GM12878 (cell line): ENCODE results near the gene HS3ST5.

ENCODE experiments used
- EZH2 ChIP-seq: IDR thresholded peaks from 2 replicates; pipeline ENCODE4 v1.6.1; 2012; ENCODE audit warnings: low read depth, mild to moderate bottlenecking, control low read depth, inconsistent platforms, low read length, borderline replicate concordance; ENCODE audit not compliant: control insufficient read depth
- HDAC6 ChIP-seq: fragments of 200-600 bp; sonication (generic); IDR thresholded peaks from one replicate; pipeline ENCODE4 v1.8.0; 2017; ENCODE audit warnings: antibody characterized with exemption; ENCODE audit not compliant: unreplicated experiment
- IRF4 ChIP-seq: IDR thresholded peaks from 2 replicates; pipeline ENCODE4 v1.6.1; 2011; ENCODE audit warnings: low read depth, low read length
- NFYB ChIP-seq: IDR thresholded peaks from 2 replicates; pipeline ENCODE4 v1.6.1; 2011; ENCODE audit warnings: low read depth, mild to moderate bottlenecking, low read length, improper control_type of control experiment, moderate library complexity; ENCODE audit not compliant: insufficient read depth
- POLR2A ChIP-seq: IDR thresholded peaks from 2 replicates; pipeline ENCODE4 v1.6.1; 2011; ENCODE audit warnings: low read depth, mild to moderate bottlenecking, low read length
- RAD21 ChIP-seq: IDR thresholded peaks from 2 replicates; pipeline ENCODE4 v1.6.1; 2011; ENCODE audit warnings: mild to moderate bottlenecking, low read depth, low read length, moderate library complexity; ENCODE audit not compliant: insufficient read depth
- SUZ12 ChIP-seq: fragments of 200-600 bp; sonication (generic); IDR thresholded peaks from one replicate; pipeline ENCODE4 v1.6.1; 2018; ENCODE audit warnings: antibody characterized with exemption, mild to moderate bottlenecking; ENCODE audit not compliant: unreplicated experiment
- TBL1XR1 ChIP-seq: IDR thresholded peaks from 2 replicates; pipeline ENCODE4 v1.6.1; 2012; ENCODE audit warnings: low read depth, low read length, improper control_type of control experiment
- YY1 ChIP-seq: IDR thresholded peaks from 2 replicates; pipeline ENCODE4 v1.6.1; 2011; ENCODE audit warnings: low read depth, mild to moderate bottlenecking, low read length
- TF ChIP-seq, protein P1 (sequence below): IDR thresholded peaks from 2 replicates; pipeline ENCODE4 v1.6.1; 2011; ENCODE audit warnings: low read depth, low read length, improper control_type of control experiment, borderline replicate concordance
- TF ChIP-seq, protein P2 (sequence below): fragments of 450-650 bp; IDR thresholded peaks from 2 replicates; pipeline ENCODE4 v1.6.1; 2017; ENCODE audit warnings: antibody characterized with exemption, mild to moderate bottlenecking, moderate library complexity
- TF ChIP-seq, protein P3 (sequence below), 3 experiments: IDR thresholded peaks in 2 of 3; conservative IDR thresholded peaks in 1 of 3; 2 replicates each; pipeline ENCODE4 v1.5.1; 2011; ENCODE audit warnings: low read depth in 3 of 3, low read length in 3 of 3, mild to moderate bottlenecking in 3 of 3, control low read depth in 2 of 3, moderate library complexity in 2 of 3, inconsistent platforms in 1 of 3, mixed read lengths in 1 of 3; ENCODE audit not compliant: control insufficient read depth in 2 of 3, insufficient read depth in 1 of 3; ENCODE audit errors: extremely low read depth in 1 of 3
- TF ChIP-seq, protein P4 (sequence below): IDR thresholded peaks from 2 replicates; pipeline ENCODE4 v1.6.1; 2012; ENCODE audit warnings: mild to moderate bottlenecking, low read depth, low read length
- TF ChIP-seq, protein P5 (sequence below): fragments of 450-650 bp; IDR thresholded peaks from 2 replicates; pipeline ENCODE4 v1.6.1; 2017; ENCODE audit warnings: low read depth, mild to moderate bottlenecking, moderate library complexity

DNA sequence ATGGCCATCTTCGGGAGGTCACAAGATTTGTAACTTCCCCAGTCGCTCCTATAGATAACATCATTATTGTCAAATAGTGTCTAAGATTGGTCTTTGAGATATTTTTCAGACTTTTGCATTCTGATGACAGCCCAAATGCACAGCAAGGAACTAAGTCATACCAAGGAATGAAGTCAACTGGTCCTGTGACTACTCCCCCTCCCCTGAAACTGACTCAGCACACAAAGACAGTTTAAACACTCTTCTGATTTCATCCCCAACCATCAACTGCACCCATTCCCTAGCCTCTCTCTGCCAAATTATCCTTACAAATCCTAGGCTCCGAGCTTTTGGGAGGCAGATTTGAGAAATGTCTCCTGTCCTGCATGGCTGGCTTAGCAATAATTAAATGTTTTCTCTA is 139.4 kb downstream of the HS3ST5 start:
- no peak for TF ChIP-seq POLR2A
- no peak for TF ChIP-seq HDAC6
- TF ChIP-seq YY1, result no peak
- no peak for TF ChIP-seq NFYB
- TF ChIP-seq, protein P1, sequence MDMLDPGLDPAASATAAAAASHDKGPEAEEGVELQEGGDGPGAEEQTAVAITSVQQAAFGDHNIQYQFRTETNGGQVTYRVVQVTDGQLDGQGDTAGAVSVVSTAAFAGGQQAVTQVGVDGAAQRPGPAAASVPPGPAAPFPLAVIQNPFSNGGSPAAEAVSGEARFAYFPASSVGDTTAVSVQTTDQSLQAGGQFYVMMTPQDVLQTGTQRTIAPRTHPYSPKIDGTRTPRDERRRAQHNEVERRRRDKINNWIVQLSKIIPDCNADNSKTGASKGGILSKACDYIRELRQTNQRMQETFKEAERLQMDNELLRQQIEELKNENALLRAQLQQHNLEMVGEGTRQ, result no peak
- TF ChIP-seq, protein P2, sequence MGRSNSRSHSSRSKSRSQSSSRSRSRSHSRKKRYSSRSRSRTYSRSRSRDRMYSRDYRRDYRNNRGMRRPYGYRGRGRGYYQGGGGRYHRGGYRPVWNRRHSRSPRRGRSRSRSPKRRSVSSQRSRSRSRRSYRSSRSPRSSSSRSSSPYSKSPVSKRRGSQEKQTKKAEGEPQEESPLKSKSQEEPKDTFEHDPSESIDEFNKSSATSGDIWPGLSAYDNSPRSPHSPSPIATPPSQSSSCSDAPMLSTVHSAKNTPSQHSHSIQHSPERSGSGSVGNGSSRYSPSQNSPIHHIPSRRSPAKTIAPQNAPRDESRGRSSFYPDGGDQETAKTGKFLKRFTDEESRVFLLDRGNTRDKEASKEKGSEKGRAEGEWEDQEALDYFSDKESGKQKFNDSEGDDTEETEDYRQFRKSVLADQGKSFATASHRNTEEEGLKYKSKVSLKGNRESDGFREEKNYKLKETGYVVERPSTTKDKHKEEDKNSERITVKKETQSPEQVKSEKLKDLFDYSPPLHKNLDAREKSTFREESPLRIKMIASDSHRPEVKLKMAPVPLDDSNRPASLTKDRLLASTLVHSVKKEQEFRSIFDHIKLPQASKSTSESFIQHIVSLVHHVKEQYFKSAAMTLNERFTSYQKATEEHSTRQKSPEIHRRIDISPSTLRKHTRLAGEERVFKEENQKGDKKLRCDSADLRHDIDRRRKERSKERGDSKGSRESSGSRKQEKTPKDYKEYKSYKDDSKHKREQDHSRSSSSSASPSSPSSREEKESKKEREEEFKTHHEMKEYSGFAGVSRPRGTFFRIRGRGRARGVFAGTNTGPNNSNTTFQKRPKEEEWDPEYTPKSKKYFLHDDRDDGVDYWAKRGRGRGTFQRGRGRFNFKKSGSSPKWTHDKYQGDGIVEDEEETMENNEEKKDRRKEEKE, result no peak
- no peak for TF ChIP-seq SUZ12
- TF ChIP-seq RAD21, result no peak
- TF ChIP-seq, protein P3, sequence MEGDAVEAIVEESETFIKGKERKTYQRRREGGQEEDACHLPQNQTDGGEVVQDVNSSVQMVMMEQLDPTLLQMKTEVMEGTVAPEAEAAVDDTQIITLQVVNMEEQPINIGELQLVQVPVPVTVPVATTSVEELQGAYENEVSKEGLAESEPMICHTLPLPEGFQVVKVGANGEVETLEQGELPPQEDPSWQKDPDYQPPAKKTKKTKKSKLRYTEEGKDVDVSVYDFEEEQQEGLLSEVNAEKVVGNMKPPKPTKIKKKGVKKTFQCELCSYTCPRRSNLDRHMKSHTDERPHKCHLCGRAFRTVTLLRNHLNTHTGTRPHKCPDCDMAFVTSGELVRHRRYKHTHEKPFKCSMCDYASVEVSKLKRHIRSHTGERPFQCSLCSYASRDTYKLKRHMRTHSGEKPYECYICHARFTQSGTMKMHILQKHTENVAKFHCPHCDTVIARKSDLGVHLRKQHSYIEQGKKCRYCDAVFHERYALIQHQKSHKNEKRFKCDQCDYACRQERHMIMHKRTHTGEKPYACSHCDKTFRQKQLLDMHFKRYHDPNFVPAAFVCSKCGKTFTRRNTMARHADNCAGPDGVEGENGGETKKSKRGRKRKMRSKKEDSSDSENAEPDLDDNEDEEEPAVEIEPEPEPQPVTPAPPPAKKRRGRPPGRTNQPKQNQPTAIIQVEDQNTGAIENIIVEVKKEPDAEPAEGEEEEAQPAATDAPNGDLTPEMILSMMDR (IDR thresholded peaks at IDR 0.05 in 2 of 3, conservative IDR thresholded peaks at IDR 0.05 in 1 of 3; ENCODE audit: control insufficient read depth in 2 of 3, extremely low read depth in 1 of 3, insufficient read depth in 1 of 3, low read depth in 3 of 3, low read length in 3 of 3), result no peak
- no peak for TF ChIP-seq EZH2
- TF ChIP-seq TBL1XR1, result no peak
- TF ChIP-seq, protein P4, sequence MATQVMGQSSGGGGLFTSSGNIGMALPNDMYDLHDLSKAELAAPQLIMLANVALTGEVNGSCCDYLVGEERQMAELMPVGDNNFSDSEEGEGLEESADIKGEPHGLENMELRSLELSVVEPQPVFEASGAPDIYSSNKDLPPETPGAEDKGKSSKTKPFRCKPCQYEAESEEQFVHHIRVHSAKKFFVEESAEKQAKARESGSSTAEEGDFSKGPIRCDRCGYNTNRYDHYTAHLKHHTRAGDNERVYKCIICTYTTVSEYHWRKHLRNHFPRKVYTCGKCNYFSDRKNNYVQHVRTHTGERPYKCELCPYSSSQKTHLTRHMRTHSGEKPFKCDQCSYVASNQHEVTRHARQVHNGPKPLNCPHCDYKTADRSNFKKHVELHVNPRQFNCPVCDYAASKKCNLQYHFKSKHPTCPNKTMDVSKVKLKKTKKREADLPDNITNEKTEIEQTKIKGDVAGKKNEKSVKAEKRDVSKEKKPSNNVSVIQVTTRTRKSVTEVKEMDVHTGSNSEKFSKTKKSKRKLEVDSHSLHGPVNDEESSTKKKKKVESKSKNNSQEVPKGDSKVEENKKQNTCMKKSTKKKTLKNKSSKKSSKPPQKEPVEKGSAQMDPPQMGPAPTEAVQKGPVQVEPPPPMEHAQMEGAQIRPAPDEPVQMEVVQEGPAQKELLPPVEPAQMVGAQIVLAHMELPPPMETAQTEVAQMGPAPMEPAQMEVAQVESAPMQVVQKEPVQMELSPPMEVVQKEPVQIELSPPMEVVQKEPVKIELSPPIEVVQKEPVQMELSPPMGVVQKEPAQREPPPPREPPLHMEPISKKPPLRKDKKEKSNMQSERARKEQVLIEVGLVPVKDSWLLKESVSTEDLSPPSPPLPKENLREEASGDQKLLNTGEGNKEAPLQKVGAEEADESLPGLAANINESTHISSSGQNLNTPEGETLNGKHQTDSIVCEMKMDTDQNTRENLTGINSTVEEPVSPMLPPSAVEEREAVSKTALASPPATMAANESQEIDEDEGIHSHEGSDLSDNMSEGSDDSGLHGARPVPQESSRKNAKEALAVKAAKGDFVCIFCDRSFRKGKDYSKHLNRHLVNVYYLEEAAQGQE, result no peak
- TF ChIP-seq IRF4, result no peak
- TF ChIP-seq, protein P5, sequence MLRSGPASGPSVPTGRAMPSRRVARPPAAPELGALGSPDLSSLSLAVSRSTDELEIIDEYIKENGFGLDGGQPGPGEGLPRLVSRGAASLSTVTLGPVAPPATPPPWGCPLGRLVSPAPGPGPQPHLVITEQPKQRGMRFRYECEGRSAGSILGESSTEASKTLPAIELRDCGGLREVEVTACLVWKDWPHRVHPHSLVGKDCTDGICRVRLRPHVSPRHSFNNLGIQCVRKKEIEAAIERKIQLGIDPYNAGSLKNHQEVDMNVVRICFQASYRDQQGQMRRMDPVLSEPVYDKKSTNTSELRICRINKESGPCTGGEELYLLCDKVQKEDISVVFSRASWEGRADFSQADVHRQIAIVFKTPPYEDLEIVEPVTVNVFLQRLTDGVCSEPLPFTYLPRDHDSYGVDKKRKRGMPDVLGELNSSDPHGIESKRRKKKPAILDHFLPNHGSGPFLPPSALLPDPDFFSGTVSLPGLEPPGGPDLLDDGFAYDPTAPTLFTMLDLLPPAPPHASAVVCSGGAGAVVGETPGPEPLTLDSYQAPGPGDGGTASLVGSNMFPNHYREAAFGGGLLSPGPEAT, result no peak
